Cardiac fibroblast (primary cell): ENCODE measurements around the gene PROKR2.

Experiments
- DNase-seq, 2 donors: peaks; one replicate each; pipeline versions ENCODE4 v3.0.0 to v3.0.0-alpha.2; 2010; ENCODE audit warnings: low read depth in 2 of 2
- H3K4me3 ChIP-seq, 2 donors: replicated peaks in 1 of 2; 1 replicate in 1 of 2; 2 replicates in 1 of 2; pipeline ENCODE4 v1.5.1; 2011; ENCODE audit warnings: low read depth in 2 of 2, low read length in 2 of 2, mild to moderate bottlenecking in 2 of 2, moderate library complexity in 1 of 2
- TF ChIP-seq, protein P1 (sequence below): IDR thresholded peaks from one replicate; pipeline ENCODE4 v1.5.1; 2011; ENCODE audit warnings: low read depth, mild to moderate bottlenecking, low read length, inconsistent platforms

Gene PROKR2

DNA sequence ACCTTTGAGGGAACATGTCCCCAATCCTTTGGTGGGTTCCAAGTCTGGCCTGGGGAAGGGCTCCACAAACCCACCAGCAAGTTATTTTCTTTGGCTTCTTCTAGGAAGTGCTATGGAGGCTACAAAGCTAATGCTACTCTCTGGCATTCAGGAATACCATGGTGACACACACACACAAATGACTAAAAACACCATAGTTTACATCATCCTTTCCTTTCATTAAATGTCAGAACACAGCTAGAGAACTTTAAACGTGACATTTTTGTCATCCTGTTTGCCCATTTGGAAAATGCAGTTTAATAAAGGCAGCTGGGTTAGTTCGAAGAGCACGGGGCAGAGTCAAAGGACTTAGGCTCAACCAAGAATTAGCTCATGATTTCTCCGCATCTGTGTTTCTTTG is 40.2 kb upstream of the PROKR2 start:
- DNase-seq = no peak
- TF ChIP-seq, protein P1, sequence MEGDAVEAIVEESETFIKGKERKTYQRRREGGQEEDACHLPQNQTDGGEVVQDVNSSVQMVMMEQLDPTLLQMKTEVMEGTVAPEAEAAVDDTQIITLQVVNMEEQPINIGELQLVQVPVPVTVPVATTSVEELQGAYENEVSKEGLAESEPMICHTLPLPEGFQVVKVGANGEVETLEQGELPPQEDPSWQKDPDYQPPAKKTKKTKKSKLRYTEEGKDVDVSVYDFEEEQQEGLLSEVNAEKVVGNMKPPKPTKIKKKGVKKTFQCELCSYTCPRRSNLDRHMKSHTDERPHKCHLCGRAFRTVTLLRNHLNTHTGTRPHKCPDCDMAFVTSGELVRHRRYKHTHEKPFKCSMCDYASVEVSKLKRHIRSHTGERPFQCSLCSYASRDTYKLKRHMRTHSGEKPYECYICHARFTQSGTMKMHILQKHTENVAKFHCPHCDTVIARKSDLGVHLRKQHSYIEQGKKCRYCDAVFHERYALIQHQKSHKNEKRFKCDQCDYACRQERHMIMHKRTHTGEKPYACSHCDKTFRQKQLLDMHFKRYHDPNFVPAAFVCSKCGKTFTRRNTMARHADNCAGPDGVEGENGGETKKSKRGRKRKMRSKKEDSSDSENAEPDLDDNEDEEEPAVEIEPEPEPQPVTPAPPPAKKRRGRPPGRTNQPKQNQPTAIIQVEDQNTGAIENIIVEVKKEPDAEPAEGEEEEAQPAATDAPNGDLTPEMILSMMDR = no peak
- no peak overlapping the region for H3K4me3 ChIP-seq

DNA sequence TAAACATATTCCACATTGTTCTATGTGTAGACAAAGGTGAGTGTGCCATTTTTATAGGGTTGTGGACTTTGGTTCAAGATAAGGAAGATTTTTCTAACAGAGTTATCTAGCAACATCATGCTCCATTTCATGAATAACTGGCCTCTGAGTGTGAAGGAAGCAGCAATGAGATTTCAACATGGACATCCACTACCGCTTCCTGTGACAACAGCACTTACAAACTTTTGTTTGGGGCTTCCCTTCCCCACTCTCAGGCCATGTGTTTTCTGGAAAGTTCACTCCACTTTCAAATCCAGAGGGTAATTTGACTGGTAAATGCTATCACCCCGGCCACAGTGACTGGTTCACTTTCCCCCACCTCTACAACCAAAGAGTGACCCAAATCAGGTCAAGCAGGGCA is 38.1 kb upstream of the PROKR2 start:
- H3K4me3 ChIP-seq = no peak overlapping the region
- TF ChIP-seq, protein P1 = no peak
- peak in 1 of 2 donors; percentile 55 for DNase-seq

- DNase-seq = peak; percentile 49 to 86
- TF ChIP-seq, protein P1 = no peak
- H3K4me3 ChIP-seq = no peak overlapping the region
Measured at GRCh38 chr20:5353624-5354496, 37.1 kb upstream of the PROKR2 start.

DNA sequence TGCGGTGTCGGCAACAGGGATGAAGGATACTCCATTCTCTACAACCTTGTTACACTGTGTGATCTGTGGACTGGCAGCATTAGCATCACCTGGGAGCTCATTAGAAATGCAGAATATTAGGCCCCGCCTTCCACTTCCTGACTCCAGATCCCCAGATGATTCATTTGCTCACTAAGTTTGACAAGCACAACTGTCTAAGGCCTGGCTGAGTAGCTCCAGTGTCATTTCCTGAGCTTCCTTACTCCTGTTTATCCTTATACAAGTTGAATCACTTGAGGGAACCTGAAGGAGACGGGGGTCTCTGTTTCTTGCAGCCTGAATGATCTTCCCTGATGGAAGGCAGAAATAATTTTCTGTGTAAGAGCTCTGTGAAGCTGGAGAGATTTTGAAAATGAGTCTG is 32.7 kb upstream of the PROKR2 start:
- TF ChIP-seq, protein P1 = no peak
- DNase-seq = peak in 1 of 2 donors; percentile 56
- no peak overlapping the region for H3K4me3 ChIP-seq

DNA sequence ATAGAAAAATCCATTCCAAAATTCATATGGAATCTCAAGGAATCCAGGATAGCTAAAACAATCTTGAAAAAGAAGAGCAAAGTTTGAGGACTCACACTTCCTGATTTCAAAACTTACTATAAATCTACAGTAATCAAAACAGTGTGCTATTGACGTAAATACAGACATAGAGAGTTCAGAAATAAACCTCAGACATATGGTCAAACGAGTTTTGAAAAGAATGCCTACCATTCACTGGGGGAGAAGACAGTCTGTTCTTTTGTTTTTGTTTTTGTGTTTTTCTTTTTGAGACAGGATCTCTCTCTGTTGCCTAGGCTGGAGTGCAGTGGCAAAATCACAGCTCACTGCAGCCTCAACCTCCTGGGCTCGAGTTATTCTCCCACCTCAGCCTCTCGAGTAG is 25.3 kb upstream of the PROKR2 start:
- H3K4me3 ChIP-seq = no peak overlapping the region
- no peak for DNase-seq
- TF ChIP-seq, protein P1 = no peak

DNA sequence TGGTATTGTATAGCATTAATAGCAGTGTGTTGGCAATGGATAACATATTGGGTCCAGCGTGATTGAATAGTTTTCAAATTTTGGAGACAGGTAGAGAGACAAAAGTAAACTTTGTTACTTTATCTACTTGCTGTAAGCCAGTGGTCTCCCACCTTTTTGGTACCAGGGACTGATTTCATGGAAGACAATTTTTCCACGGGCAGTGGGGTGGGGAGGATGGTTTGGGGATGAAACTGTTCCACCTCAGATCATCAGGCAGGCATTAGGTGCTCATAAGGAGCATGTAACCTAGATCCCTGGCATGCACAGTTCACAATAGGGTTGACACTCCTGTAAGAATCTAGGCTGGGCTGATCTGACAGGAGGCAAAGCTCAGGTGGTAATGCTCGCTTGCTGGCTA is 14.6 kb upstream of the PROKR2 start:
- DNase-seq = no peak
- H3K4me3 ChIP-seq = no peak overlapping the region
- TF ChIP-seq, protein P1 = no peak
